H1 (cell line): ENCODE data around the gene SEZ6L. TPM values are rescaled to one million over a fixed set of nuclear protein-coding genes. Genes with fewer than 3 reads are reported as not detected.
A peak's percentile ranks its signal among the peaks of the same experiment; 100 is the strongest.

ENCODE experiments used
- CTCF ChIA-PET: fragments of 300-600 bp; sonication (Branson Sonifier 250); formaldehyde crosslinking; loops from one replicate; lab custom pipeline; 2021; ENCODE audit not compliant: partially characterized antibody; lab: Charles Lee
- POLR2A ChIA-PET: fragments of 300-600 bp; sonication (Branson Sonifier 250); formaldehyde crosslinking; loops from one replicate; lab custom pipeline; 2021; ENCODE audit warnings: inconsistent platforms; ENCODE audit not compliant: partially characterized antibody; lab: Charles Lee
- DNase-seq, 2 experiments: peaks; one replicate each; pipeline versions ENCODE4 v3.0.0 to v3.0.0-alpha.2; 2010 to 2022; ENCODE audit warnings: low spot score in 2 of 2, low read depth in 1 of 2, mixed read lengths in 1 of 2
- FAIRE-seq: peaks from 2 replicates; lab custom pipeline; 2011; peaks lifted over from hg19 to GRCh38; lab: Jason Lieb, UNC
- H2AFZ ChIP-seq: 2 replicates; pipeline ENCODE4 v1.8.1; 2012; ENCODE audit warnings: low read length, inconsistent platforms
- H2AK5ac ChIP-seq: 2 replicates; pipeline ENCODE4 v1.6.1; 2013; ENCODE audit warnings: low read depth, low read length
- H2BK120ac ChIP-seq: replicated peaks from 2 replicates; pipeline ENCODE3; 2013; ENCODE audit warnings: low read depth, low read length, inconsistent platforms
- H2BK12ac ChIP-seq: 2 replicates; pipeline ENCODE4 v1.6.1; 2013; ENCODE audit warnings: low read depth, low read length
- H2BK15ac ChIP-seq: 2 replicates; pipeline ENCODE4 v1.6.1; 2013; ENCODE audit warnings: low read length
- H2BK20ac ChIP-seq: 2 replicates; pipeline ENCODE4 v1.6.1; 2013; ENCODE audit warnings: low read length
- H2BK5ac ChIP-seq: 2 replicates; pipeline ENCODE4 v1.6.1; 2013; ENCODE audit warnings: low read depth, low read length
- H3K14ac ChIP-seq: 2 replicates; pipeline ENCODE4 v1.6.1; 2013; ENCODE audit warnings: inconsistent platforms; ENCODE audit not compliant: insufficient read length
- H3K18ac ChIP-seq: 2 replicates; pipeline ENCODE4 v1.6.1; 2013; ENCODE audit warnings: low read length; ENCODE audit errors: extremely low read depth
- H3K23ac ChIP-seq: 2 replicates; pipeline ENCODE4 v1.6.1; 2013; ENCODE audit warnings: inconsistent platforms; ENCODE audit not compliant: insufficient read length
- H3K23me2 ChIP-seq: 2 replicates; pipeline ENCODE4 v1.6.1; 2013; ENCODE audit warnings: low read depth, low read length
- H3K27ac ChIP-seq: 2 replicates; pipeline ENCODE4 v1.6.1; 2011; ENCODE audit warnings: low read depth, low read length, inconsistent platforms
- H3K27me3 ChIP-seq, 4 experiments: replicated peaks in 1 of 4; 1 replicate in 1 of 4; 2 replicates in 3 of 4; pipeline versions ENCODE4 v1.6.1 to v1.8.1; 2011 to 2013; ENCODE audit warnings: low read length in 3 of 4, mild to moderate bottlenecking in 3 of 4, inconsistent platforms in 2 of 4, mixed read lengths in 2 of 4, moderate library complexity in 1 of 4; ENCODE audit not compliant: control insufficient read depth in 3 of 4, insufficient read depth in 3 of 4; ENCODE audit errors: extremely low read depth in 1 of 4
- H3K36me3 ChIP-seq, 4 experiments: 2 replicates each; pipeline versions ENCODE4 v1.6.1 to v1.8.1; 2011 to 2013; ENCODE audit warnings: mild to moderate bottlenecking in 4 of 4, low read length in 3 of 4, moderate library complexity in 2 of 4, control low read depth in 1 of 4, inconsistent platforms in 1 of 4; ENCODE audit not compliant: insufficient read depth in 4 of 4, control insufficient read depth in 2 of 4
- H3K4ac ChIP-seq: replicated peaks from 2 replicates; pipeline ENCODE3; 2013; ENCODE audit warnings: low read length, low read depth, mixed read lengths, inconsistent platforms; ENCODE audit not compliant: insufficient read length
- H3K4me1 ChIP-seq, 4 experiments: replicated peaks in 1 of 4; 1 replicate in 1 of 4; 2 replicates in 3 of 4; pipeline versions ENCODE4 v1.6.1 to v1.8.1; 2011 to 2013; ENCODE audit warnings: low read length in 3 of 4, inconsistent platforms in 2 of 4, mixed read lengths in 1 of 4; ENCODE audit not compliant: insufficient read depth in 4 of 4, control insufficient read depth in 3 of 4
- H3K4me2 ChIP-seq, 2 experiments: 2 replicates each; pipeline versions ENCODE4 v1.6.1 to v1.8.1; 2011 to 2013; ENCODE audit warnings: low read depth in 2 of 2, low read length in 2 of 2, control low read depth in 1 of 2, inconsistent platforms in 1 of 2, mild to moderate bottlenecking in 1 of 2; ENCODE audit not compliant: insufficient read depth in 1 of 2
- H3K4me3 ChIP-seq, 4 experiments: fragments of 200-600, 300-600 bp in 1 of 4; sonication (generic), shearing (Covaris generic), sonication (Bioruptor Twin) in 1 of 4; 2 replicates each; pipeline versions ENCODE4 v1.5.1 to v1.8.1; 2011 to 2016; ENCODE audit warnings: low read length in 4 of 4, low read depth in 3 of 4, control low read depth in 2 of 4, inconsistent platforms in 2 of 4, mild to moderate bottlenecking in 2 of 4, mixed read lengths in 1 of 4, moderate library complexity in 1 of 4; ENCODE audit not compliant: insufficient read depth in 2 of 4; ENCODE audit errors: extremely low read depth in 1 of 4
- H3K56ac ChIP-seq: replicated peaks from 2 replicates; pipeline ENCODE3; 2013; ENCODE audit warnings: low read depth, mild to moderate bottlenecking, mixed read lengths, low read length, inconsistent platforms; ENCODE audit not compliant: insufficient read length
- H3K79me1 ChIP-seq: 2 replicates; pipeline ENCODE4 v1.6.1; 2013; ENCODE audit warnings: low read depth, low read length, control low read depth
- H3K79me2 ChIP-seq, 2 experiments: 2 replicates each; pipeline versions ENCODE4 v1.6.1 to v1.8.1; 2012 to 2013; ENCODE audit warnings: low read length in 2 of 2, mild to moderate bottlenecking in 2 of 2, inconsistent platforms in 1 of 2; ENCODE audit not compliant: insufficient read depth in 2 of 2, control insufficient read depth in 1 of 2
- H3K9ac ChIP-seq, 4 experiments: replicated peaks in 1 of 4; 1 replicate in 1 of 4; 2 replicates in 3 of 4; pipeline versions ENCODE4 v1.6.1 to v1.8.1; 2011 to 2013; ENCODE audit warnings: low read depth in 3 of 4, low read length in 3 of 4, control low read depth in 2 of 4, mild to moderate bottlenecking in 2 of 4, moderate library complexity in 2 of 4, inconsistent platforms in 1 of 4; ENCODE audit errors: extremely low read depth in 1 of 4
- H3K9me3 ChIP-seq, 2 experiments: 2 replicates each; pipeline versions ENCODE4 v1.6.1 to v1.8.1; 2012 to 2013; ENCODE audit warnings: mild to moderate bottlenecking in 2 of 2, moderate library complexity in 2 of 2, control low read depth in 1 of 2, inconsistent platforms in 1 of 2, low read depth in 1 of 2, low read length in 1 of 2, mixed read lengths in 1 of 2; ENCODE audit not compliant: insufficient read depth in 2 of 2
- H4K20me1 ChIP-seq, 2 experiments: replicated peaks in 1 of 2; 2 replicates each; pipeline versions ENCODE3 to v1.8.1; 2011 to 2013; ENCODE audit warnings: inconsistent platforms in 2 of 2, low read length in 2 of 2, mild to moderate bottlenecking in 1 of 2; ENCODE audit not compliant: insufficient read depth in 2 of 2, control insufficient read depth in 1 of 2
- H4K5ac ChIP-seq: 2 replicates; pipeline ENCODE4 v1.6.1; 2013; ENCODE audit warnings: low read length, low read depth, mixed read lengths, inconsistent platforms; ENCODE audit not compliant: insufficient read length
- H4K8ac ChIP-seq: 2 replicates; pipeline ENCODE4 v1.8.0; 2013; ENCODE audit warnings: mild to moderate bottlenecking, moderate library complexity, low read length, inconsistent platforms; ENCODE audit not compliant: insufficient read depth; ENCODE audit errors: extremely low read depth
- H4K91ac ChIP-seq: replicated peaks from 2 replicates; pipeline ENCODE3; 2013; ENCODE audit warnings: low read length, mixed read lengths, inconsistent platforms; ENCODE audit not compliant: insufficient read length
- CBX8 ChIP-seq: fragments of 300-800, 300-1000 bp; sonication (generic); IDR thresholded peaks from 2 replicates; pipeline ENCODE4 v1.7.1; 2016; ENCODE audit warnings: low read depth, low read length, borderline replicate concordance
- WGBS, 2 experiments: shearing (Covaris generic) in 1 of 2; methylation state at CpG; one replicate each; pipeline versions ENCODE4 v1.1.6 to v1.1.7; 2013 to 2015; ENCODE audit warnings: low lambda C conversion rate in 2 of 2, mixed read lengths in 2 of 2, inconsistent platforms in 1 of 2, low coverage in 1 of 2, missing lambda C conversion rate in 1 of 2; ENCODE audit not compliant: insufficient replicate concordance in 2 of 2, insufficient coverage in 1 of 2, insufficient read length in 1 of 2; ENCODE audit errors: extremely low coverage in 1 of 2, missing lambda C conversion rate in 1 of 2; 5-methylcytosine and 5-hydroxymethylcytosine counted together
- polyA plus RNA-seq, 7 experiments: library from polyadenylated mRNA; depleted of rRNA in 3 of 7; stranded (reverse) in 5 of 7; unstranded in 2 of 7; fragments of >200 nt in 5 of 7; fragments of 200-250 nt in 2 of 7; gene quantifications; 1 replicate in 5 of 7; 2 replicates in 1 of 7; 4 replicates in 1 of 7; pipeline versions ENCODE4 v1.2.1 to v1.2.3, GENCODE V29; 2011 to 2013; ENCODE audit warnings: missing spikeins in 2 of 7, mixed read lengths in 2 of 7
- total RNA-seq: library from RNA; stranded (reverse); fragmentation: NEBNext Ultra II Directional; extraction: Animal tissue kit (Norgen Biotek cat#: 25700); gene quantifications from 2 replicates; pipeline ENCODE4 v1.2.1, GENCODE V29; 2021

Gene SEZ6L
- total and polyA plus RNA-seq, 2 of the 8 experiments (the other 6 are each of a cell fraction or from before 2014, with no cell fraction given), result 0.06 to 0.33 TPM

DNA sequence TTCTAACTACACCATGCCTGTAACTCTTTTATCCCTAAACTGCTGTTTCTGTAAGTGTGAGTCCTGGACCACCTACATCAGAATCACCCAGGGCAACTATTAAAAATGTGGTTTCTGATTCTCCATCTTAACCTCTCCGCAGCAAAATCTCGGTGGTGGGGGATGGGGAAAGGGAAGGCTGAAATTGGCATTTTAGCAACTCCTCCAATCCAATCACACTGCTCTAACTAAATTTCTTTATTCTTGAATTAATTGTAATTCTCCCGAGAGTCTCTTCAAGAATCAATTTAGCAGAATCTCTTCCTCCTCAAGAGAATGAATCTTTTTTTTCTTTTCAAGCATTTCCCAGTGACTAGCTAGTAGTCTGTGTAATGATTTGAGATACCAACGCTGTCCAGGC, 36.2 kb downstream of the SEZ6L start:
- Histone ChIP-seq H4K91ac (no peak overlapping the region), H3K4me3 (no peak overlapping the region), H3K4me1 (no peaks in the 10 kb centered on the region), H4K5ac (no peak overlapping the region), H2BK120ac (no peak overlapping the region), H3K27ac (no peak overlapping the region), H3K9me3 (no peaks in the 10 kb centered on the region), H3K36me3 (no peaks in the 10 kb centered on the region), H3K23me2 (no peaks in the 10 kb centered on the region; the same call in 1 of the 2 replicates), H2AFZ (peak overlapping the region; percentile 34; the same call in 1 of the 2 replicates), H4K20me1 (peaks cover 0 to 1% of the 10 kb centered on the region in 2 experiments), H2BK15ac (no peak overlapping the region), H2BK20ac (no peak overlapping the region), H3K9ac (no peak overlapping the region), H3K79me1 (no peaks in the 10 kb centered on the region), H4K8ac (no peak overlapping the region), H3K56ac (no peak overlapping the region), H3K27me3 (no peaks in the 10 kb centered on the region), H2BK5ac (no peak overlapping the region), H3K18ac (no peak overlapping the region), H3K4ac (no peak overlapping the region), H3K14ac (no peak overlapping the region), H2BK12ac (no peak overlapping the region), H2AK5ac (no peak overlapping the region), H3K23ac (no peak overlapping the region), H3K4me2 (no peak overlapping the region), H3K79me2 (no peaks in the 10 kb centered on the region)
- POLR2A ChIA-PET, result no interaction called here
- DNase-seq (no peak), FAIRE-seq (no peak)
- CTCF ChIA-PET, result interaction anchor here (3.2 kb wide), 1 partner anchor 125 kb away, joined by 8 read pairs; no protein-coding TSS in a partner anchor
- 83% methylated on average over 4 of the region's 4 CpGs; no CpG with 5 or more reads in 1 of the 2 experiments for WGBS, 2 experiments
- no peak for TF ChIP-seq CBX8
